Vagina (tissue), 2 donors: ENCODE data around the gene ANKFN1.

ENCODE experiments used
- POLR2A ChIP-seq, 2 donors: fragments of 450-650 bp; IDR thresholded peaks; one replicate each; pipeline ENCODE4 v1.6.1; 2017; ENCODE audit warnings: antibody characterized with exemption in 2 of 2, mild to moderate bottlenecking in 2 of 2, moderate library complexity in 2 of 2
- TF ChIP-seq, protein P1 (sequence below), 3 experiments: fragments of 450-650 bp in 2 of 3; fragments of 200-600 bp in 1 of 3; sonication (generic) in 1 of 3; IDR thresholded peaks; one replicate each; pipeline ENCODE4 v1.5.1; 2017 to 2019; ENCODE audit warnings: antibody characterized with exemption in 3 of 3, mild to moderate bottlenecking in 2 of 3, moderate library complexity in 2 of 3

DNA sequence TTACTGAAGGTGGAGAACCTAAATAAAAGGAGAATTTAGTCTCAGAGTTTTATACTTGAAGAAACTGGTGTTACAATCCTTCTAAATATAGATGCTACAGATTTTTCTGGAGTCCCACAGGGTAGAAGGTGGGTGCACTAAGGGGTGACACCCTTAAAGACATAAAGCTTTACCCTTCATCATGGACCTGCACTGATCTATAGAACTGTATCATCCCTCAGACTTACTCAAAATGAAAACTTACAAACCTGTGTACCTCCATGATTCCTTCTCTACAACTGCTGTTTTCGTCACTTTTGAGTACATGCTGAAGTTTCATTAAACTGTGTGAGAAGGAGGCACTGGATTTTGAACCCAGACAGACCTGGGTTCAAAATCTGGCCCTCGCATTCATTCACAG is 270.7 kb downstream of the ANKFN1 start:
- no peak for TF ChIP-seq POLR2A (IDR thresholded peaks at IDR 0.05)
- TF ChIP-seq, protein P1, sequence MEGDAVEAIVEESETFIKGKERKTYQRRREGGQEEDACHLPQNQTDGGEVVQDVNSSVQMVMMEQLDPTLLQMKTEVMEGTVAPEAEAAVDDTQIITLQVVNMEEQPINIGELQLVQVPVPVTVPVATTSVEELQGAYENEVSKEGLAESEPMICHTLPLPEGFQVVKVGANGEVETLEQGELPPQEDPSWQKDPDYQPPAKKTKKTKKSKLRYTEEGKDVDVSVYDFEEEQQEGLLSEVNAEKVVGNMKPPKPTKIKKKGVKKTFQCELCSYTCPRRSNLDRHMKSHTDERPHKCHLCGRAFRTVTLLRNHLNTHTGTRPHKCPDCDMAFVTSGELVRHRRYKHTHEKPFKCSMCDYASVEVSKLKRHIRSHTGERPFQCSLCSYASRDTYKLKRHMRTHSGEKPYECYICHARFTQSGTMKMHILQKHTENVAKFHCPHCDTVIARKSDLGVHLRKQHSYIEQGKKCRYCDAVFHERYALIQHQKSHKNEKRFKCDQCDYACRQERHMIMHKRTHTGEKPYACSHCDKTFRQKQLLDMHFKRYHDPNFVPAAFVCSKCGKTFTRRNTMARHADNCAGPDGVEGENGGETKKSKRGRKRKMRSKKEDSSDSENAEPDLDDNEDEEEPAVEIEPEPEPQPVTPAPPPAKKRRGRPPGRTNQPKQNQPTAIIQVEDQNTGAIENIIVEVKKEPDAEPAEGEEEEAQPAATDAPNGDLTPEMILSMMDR (IDR thresholded peaks at IDR 0.05) = no peak
